Glomerular visceral epithelial cell (primary cell): ENCODE results near the gene ST6GAL1.
"Not testable (repeated sequence)": the region's sequence is repeated elsewhere in the genome, so short reads cannot be mapped to it uniquely, and the experiment has no call there.

Source experiments
- DNase-seq: peaks from one replicate; pipeline ENCODE4 v3.0.0-alpha.2; 2016; ENCODE audit errors: extremely low spot score

The ST6GAL1 gene

DNA sequence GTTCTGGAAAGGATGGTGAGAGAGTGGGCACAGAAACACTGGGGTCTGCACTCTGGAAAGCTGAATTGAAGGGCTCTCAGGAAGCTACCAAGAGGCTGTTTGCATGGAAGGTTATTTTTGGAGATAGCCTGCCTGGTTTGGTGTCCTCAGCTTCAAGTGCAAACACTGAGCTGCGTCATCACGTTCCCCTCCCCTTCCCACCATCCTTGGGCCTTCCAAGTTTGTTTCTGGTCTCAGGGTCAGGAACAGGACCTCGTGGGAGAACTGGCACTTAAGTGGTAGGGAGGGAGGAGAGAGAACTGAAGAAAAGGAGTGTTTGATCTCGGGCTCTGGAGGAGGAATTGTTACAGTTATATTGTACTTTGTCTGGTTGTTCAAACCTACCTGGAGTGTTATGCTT lies 10.6 kb downstream of the ST6GAL1 start:
- no peak for DNase-seq

GRCh38 chr3:186942168-186942567 lies 11.8 kb downstream of the ST6GAL1 start:
- DNase-seq = no peak

- DNase-seq = no peak
These were observed 15.0 kb downstream of the ST6GAL1 start for GRCh38 chr3:186945255-186945823.

DNA sequence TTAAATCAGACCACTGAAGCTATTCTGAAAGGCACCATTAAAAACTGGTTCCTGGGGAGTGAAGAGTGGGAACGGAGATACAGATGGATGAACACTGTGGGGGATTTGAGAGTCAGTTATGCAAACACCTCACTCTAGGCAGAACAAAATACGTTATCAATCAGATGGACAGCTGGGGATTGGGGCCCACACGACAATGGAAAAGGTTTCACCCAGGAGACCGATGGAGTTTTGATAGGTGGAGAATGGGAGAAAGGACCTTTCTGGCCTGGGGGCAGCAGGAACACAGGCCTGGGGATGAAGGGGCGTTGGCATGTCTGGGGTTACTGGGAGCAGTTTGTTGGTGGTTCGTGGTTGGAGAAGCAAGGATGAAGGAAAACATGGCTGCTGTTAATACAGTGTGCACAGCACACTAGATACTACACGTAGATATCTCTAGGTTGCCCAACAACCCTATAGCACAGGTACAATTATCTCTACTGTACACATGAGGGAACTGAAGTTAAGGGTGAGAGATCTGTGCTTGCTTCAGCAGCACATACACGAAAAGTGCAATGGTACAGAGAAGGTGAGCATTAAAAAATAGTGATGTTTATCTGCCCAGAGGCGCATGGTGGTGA lies 16.5 kb downstream of the ST6GAL1 start:
- DNase-seq = no peak

GRCh38 chr3:186949281-186949982 lies 19.1 kb downstream of the ST6GAL1 start:
- no peak for DNase-seq

DNA sequence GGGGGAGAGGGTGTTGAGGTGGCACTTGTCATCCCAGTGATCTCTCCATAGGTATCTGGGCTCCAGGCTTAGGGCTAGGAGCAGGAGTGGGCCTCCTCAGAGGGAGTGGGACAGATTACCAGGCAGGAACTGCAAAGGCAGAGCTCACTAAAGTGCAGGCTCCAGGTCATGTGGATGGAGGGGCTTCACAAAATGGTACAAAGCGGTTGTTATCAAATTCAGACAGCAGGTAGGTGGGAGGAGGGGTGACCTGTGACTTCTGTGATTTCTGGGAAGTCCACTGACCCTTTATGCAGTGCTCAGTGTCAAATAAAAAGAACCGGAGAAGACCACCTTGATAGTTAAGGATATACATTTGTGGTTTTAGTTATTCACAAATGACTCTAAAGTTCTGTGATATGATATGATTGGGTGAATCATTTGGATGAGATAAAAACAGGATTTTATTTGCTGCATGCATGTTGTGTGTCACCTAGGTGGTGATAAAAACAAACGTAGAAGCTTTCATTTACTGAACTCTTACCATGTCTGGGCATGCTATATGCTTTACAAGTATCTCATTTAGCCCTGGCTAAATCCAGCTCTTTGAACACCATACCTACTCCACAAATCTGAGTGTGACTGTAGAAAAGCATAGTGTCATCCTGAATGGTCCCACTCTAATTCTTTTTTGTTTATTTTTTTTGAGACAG lies 20.2 kb downstream of the ST6GAL1 start:
- no peak for DNase-seq

DNA sequence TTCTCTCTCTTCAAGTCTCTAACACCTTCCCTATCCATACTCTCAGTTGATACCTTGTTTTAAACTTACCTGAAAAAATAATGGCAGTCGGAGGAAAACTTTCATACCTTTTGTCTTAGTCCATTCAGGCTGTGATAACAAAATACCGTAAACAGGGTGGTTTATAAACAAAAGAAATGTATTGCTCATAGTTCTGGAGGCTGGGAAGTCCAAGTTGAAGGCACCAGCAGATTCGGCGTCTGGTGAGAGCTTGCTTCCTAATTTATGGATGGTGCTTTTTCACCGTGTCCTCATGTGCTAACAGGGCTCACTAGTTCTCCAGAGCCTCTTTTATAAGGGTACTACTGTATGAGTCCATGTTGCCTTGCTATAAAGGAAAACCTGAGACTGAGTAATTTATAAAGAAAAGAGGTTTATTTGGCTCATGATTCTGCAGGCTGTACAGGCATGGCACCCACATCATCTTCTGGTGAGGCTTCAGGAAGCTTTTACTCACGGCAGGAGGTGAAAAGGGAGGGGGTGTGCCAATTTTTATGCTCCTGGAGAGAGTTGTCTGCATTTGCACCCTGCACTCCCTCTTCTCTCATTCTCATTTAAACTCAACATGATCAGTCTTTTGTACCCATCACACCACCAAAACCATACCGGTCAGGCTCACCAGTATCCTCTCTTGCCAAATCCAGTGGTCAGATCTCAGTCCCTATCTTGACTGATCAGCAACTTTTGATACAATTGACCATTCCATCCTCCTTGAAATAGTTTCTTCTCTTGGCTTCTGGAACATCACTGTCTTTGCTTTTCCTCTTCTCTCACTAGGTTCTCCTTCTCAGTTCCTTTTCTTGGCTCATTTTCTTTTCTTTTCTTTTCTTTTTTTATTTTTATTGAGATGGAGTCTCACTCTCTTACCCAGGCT lies 21.6 kb downstream of the ST6GAL1 start:
- no peak for DNase-seq

GRCh38 chr3:186953011-186953487 lies 22.7 kb downstream of the ST6GAL1 start:
- no peak for DNase-seq

DNA sequence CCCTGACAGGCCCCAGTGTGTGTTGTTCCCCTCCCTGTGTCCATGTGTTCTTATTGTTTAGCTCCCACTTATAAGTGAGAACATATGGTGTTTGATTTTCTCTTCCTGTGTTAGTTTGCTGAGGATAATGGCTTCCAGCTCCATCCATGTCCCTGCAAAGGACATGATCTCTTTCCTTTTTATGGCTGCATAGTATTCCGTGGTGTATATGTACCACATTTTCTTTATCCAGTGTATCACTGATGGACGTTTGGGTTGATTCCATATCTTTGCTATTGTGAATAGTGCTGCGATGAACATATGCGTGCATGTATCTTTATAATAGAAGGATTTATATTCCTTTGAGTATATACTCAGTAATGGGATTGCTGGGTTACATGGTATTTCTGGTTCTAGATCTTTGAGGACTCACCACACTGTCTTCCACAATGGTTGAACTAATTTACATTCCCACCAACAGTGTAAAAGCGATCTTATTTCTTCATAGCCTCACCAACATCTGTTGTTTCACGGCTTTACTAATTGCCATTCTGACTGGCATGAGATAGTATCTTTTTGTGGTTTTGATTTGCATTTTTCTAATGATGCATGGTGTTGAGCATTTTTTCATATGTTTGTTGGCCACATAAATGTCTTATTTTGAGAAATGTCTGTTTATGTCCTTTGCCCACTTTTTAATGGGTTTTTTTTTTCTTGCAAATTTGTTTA lies 23.8 kb downstream of the ST6GAL1 start:
- DNase-seq = not testable (repeated sequence)

DNA sequence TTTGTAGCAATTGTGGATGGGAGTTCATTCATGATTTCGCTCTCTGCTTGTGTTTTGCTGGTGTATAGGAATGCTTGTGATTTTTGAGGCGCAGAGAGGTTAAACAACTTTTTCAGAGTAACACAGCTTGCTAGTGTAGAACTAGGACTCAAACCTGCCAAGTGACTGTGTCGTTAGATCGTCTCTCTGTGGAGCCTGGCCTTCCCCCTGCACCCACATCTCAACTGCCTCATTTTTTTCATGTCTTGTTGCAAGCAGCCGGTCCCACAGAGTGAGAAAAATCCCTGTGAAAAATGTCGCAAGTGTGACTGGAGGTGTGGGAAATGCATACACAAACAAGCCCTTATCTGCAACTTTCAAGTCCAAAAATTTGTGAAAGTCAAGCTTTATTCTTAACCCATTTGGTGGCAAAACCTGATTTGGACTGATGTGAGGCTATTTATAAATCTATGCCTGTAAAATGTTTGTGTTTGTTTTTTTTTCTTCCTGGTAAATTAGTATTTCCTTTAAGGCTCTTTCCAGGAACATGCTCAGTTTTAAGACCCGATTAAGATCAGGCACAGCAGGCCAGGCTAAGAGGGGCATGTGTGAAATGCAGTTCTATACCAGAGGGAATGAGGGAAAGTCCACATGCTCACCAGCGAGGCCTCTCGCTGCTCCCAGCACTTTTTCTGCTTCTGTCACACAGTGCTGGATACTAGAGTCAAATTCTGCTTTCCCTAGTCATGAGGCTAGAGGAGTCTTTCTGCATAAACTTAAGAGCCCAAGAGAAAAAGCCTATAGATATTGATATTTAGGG lies 25.8 kb downstream of the ST6GAL1 start:
- DNase-seq = no peak

DNA sequence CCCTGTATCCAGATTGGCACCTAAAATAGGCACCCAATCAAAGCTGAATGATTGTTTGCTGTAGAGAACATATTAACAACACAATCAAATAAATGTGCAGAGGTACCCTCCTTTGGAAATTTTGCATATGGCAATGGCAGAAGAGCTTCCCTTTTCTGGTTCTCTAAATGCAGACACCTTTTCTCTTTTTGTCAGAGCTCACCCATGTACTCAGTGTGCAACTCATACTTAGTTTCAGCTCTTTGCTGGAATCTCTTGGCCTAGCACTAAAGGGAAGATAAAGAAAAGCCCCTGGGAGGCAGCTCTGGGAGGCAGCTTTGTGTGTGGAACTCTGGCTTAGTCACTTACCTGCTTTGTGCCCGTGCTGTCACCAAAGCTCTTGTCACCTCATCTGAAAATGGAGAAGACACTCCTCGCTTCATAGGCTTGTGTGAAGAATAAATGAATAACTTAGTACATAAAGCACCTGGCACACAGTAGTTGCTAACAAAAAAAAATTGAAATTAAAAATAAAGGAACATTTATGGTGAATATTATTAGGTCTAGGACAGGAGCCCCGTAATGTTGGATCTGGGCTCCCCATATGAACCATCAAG lies 28.8 kb downstream of the ST6GAL1 start:
- DNase-seq = no peak

DNA sequence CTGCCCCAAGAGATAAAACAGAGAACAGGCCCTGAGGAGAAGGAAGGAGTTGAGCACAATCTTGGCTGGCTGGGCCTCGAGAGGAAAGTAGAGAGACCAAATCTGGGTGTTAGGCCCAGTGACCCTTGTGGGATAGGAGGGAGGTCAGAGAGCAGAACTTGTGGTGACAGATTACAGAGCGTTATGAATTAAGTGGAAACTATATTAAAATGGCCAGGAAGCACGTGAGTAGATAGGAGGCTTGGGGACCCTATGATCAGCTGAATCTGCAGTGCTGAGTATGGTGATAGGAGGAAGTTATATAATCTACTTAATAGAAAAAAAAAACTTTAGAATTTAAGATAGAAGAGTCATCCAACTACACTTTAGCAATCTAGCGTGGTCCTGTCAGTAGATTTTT lies 30.0 kb downstream of the ST6GAL1 start:
- no peak for DNase-seq

DNA sequence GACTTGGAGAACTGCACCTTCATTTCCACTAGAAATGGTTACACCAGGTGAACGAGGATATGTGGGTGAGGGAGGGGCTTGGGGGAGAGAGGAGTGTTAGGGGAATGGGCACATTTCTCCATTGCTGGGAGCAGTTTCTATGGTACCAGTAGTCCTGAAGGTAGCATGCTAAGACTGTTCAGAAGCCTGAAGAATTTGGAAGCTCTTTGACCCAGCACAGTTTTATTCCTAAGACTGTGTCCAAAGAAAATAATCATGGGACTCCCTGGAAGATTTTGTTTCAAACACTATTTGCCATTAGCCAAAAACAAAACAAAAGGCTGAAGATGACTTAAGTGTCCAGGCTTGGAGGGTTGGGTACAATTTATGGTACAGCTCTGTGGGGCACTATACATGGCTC lies 32.1 kb downstream of the ST6GAL1 start:
- DNase-seq = no peak

DNA sequence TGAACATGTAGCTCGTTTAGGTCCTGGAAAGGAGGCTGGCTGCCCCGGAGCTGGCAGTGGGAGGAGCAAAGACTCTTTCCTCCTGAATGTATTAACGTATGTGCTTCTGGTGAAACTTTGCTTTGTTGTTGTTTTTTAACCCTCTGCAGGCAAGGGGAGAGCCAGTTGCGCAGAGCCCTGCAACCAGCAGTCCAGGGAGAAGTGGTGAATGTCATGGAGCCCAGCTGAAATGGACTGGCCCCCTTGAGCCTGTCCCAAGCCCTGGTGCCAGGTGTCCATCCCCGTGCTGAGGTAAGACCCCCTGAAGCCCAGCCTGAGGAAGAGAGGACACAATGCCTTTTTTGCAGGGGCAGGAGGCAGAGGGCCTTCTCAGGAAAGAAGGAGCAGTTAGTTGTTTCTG lies 33.3 kb downstream of the ST6GAL1 start:
- DNase-seq = no peak

DNA sequence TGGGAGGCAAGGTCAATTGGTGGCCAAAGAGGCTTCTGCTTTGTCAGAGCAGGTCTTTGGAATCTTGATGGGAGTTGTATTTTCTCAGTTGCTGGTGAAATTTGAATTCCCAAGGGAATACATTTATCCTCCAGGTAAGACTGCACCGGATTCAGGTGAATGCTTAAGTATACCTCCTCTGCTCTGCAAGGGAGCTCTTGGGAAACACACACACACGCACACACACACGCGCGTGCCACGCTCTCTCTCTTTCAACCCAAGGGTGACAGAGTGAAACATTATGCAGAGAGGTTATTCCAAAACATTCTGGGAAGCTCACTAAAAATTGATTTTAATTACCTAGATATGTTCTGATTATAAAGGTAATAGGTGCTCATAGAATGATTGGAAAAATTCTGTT lies 33.7 kb downstream of the ST6GAL1 start:
- no peak for DNase-seq

GRCh38 chr3:186964616-186965015 lies 34.3 kb downstream of the ST6GAL1 start:
- no peak for DNase-seq

GRCh38 chr3:186965141-186965879 lies 35.0 kb downstream of the ST6GAL1 start:
- no peak for DNase-seq

GRCh38 chr3:186966406-186966805 lies 36.1 kb downstream of the ST6GAL1 start:
- no peak for DNase-seq

- DNase-seq = not testable (repeated sequence)
These were observed 36.9 kb downstream of the ST6GAL1 start for GRCh38 chr3:186967236-186967635.
